HL-60 (cell line): ENCODE measurements around the gene ZCCHC2.

Source experiments
- CTCF ChIP-seq: IDR thresholded peaks from one replicate; pipeline ENCODE4 v1.5.1; 2011; ENCODE audit warnings: low read length, control low read depth, inconsistent platforms; ENCODE audit not compliant: insufficient read depth
- GABPA ChIP-seq: IDR thresholded peaks from 2 replicates; pipeline ENCODE4 v1.6.1; 2012; ENCODE audit warnings: low read depth
- POLR2AphosphoS5 ChIP-seq: IDR thresholded peaks from 2 replicates; pipeline ENCODE4 v1.6.1; 2012; ENCODE audit warnings: low read depth
- REST ChIP-seq: IDR thresholded peaks from 2 replicates; pipeline ENCODE4 v1.6.1; 2012; ENCODE audit warnings: low read depth; ENCODE audit not compliant: insufficient replicate concordance
- SPI1 ChIP-seq: IDR thresholded peaks from 2 replicates; pipeline ENCODE4 v1.6.1; 2012; ENCODE audit warnings: low read depth, mild to moderate bottlenecking, borderline replicate concordance

- TF ChIP-seq CTCF (no peak), REST (no peak), POLR2AphosphoS5 (no peak), GABPA (no peak), SPI1 (no peak)
Observed at GRCh38 chr18:62512996-62513395, 9.8 kb upstream of the ZCCHC2 start.
